SK-N-MC (cell line): ENCODE data around the gene COQ2.

ENCODE experiments used
- EZH2 ChIP-seq: fragments of 200-600 bp; sonication (generic); IDR thresholded peaks from one replicate; pipeline ENCODE4 v1.6.1; 2017; ENCODE audit warnings: antibody characterized with exemption
- POLR2AphosphoS5 ChIP-seq: IDR thresholded peaks from 2 replicates; pipeline ENCODE4 v1.6.1; 2012; ENCODE audit warnings: mild to moderate bottlenecking, low read depth, low read length, borderline replicate concordance

- no peak for TF ChIP-seq EZH2
- no peak for TF ChIP-seq POLR2AphosphoS5
These were observed 11.7 kb downstream of the COQ2 start for GRCh38 chr4:83272900-83273299.
